ENCODE measurements around the gene KDM4C. TPM values are rescaled to one million over a fixed set of nuclear protein-coding genes. Genes with fewer than 3 reads are reported as not detected.

Gene KDM4C
- polyA plus RNA-seq, 3 donors, result 16.4 to 17.5 (median 16.7) TPM

DNA sequence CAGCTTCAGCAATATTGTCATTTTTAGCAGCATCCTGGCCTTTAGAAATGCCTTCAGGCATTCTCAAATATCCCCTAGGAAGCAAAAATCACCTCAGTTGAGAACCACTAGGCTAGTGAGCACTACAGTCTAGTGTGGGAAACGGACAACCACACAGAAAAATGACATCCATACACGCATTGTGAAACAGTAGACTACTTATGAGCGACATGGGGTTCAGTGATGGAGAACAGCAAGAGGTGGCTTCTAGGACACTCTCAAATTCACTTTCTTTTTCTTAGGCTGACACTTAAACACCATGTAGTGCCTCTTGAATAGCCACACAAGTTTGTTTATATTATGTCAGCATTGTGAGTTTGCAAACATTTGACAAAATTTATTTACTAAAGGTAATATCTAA, 203.0 kb downstream of the KDM4C start:
- no peak for DNase-seq (ENCODE audit: low read depth in 3 of 3, low spot score in 2 of 3)

GRCh38 chr9:6961845-6962522, 204.2 kb downstream of the KDM4C start:
- DNase-seq (ENCODE audit: low read depth in 3 of 3, low spot score in 2 of 3), result no peak

DNA sequence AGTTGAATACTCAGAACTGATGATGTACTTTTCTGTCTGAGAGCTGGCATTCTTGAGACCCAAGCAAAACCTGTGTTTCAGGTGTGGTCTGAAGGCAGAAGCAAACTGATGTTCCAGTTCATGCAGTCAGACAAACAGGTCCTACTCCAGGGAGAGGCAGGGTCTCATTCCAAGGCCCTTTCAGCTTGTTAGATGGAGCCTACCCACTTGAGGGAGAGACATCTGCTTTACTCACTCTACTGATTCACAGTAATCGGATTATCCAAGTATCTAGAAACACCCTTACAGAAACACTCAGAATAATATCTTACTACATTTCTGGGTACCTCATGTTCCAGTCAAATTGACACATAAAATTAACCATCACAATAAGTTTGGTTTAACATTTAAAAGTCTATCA, 207.8 kb downstream of the KDM4C start:
- no peak for DNase-seq (ENCODE audit: low read depth in 3 of 3, low spot score in 2 of 3)

GRCh38 chr9:6968271-6968670, 210.5 kb downstream of the KDM4C start:
- DNase-seq (ENCODE audit: low read depth in 3 of 3, low spot score in 2 of 3), result no peak

DNA sequence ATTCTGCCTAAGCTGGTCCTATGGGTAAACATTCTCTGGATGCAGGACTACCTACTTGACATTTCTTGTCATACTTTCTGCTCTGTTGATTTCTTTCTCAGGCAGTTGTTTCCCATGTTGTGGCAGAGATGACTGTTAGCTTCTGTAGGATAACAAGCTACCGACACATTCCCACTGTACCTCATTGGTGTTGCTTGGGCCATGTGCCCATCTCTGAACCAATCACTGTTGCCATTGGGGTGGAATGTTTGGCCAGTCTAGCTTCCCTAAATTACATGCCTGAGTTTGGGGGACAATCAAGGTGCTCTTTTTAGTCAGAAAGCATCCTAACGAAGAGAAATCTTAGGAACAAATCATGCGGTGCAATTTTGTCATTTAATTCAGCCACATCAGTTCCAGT, 212.0 kb downstream of the KDM4C start:
- DNase-seq (ENCODE audit: low read depth in 3 of 3, low spot score in 2 of 3), result no peak

- DNase-seq (ENCODE audit: low read depth in 3 of 3, low spot score in 2 of 3), result no peak
Observed at GRCh38 chr9:6973089-6973488, 215.3 kb downstream of the KDM4C start.

- DNase-seq (ENCODE audit: low read depth in 3 of 3, low spot score in 2 of 3), result no peak
Observed at GRCh38 chr9:6973762-6974161, 216.0 kb downstream of the KDM4C start.

- DNase-seq (ENCODE audit: low read depth in 3 of 3, low spot score in 2 of 3), result no peak
Observed at GRCh38 chr9:6975198-6975597, 217.4 kb downstream of the KDM4C start.

GRCh38 chr9:6977761-6978160, 220.0 kb downstream of the KDM4C start:
- DNase-seq (ENCODE audit: low read depth in 3 of 3, low spot score in 2 of 3), result no peak

GRCh38 chr9:6978591-6978990, 220.8 kb downstream of the KDM4C start:
- no peak for DNase-seq (ENCODE audit: low read depth in 3 of 3, low spot score in 2 of 3)

DNA sequence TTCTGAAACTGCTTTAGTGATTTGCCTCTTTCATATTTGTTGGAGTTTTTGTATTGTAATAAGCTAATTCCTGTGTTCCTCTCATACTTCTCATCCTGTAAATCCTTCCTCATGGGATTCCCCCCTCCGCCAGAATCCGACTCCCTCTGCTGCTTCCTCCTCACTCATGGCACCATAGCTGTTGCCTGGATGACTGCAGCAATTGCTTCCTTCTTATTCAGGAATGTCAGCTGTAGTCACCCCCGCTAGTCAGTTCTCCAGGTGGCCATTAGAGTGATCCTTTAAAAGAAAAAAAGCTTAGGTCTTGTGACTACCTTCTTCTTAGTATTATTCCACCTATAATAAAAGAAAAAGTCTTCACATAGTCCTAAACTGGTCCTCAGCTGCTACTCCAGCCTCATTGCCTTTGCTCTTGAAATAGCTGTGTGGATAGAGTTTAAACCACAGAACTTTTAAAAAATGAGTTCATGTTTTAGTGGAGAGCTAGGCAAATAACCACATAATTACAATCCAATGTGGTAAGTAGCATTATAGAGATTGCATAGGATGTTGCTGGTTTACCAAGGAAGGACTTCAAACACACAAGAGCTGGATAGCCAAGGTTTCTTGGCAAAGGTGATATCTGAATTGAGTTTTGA, 227.3 kb downstream of the KDM4C start:
- DNase-seq (ENCODE audit: low read depth in 3 of 3, low spot score in 2 of 3), result no peak

DNA sequence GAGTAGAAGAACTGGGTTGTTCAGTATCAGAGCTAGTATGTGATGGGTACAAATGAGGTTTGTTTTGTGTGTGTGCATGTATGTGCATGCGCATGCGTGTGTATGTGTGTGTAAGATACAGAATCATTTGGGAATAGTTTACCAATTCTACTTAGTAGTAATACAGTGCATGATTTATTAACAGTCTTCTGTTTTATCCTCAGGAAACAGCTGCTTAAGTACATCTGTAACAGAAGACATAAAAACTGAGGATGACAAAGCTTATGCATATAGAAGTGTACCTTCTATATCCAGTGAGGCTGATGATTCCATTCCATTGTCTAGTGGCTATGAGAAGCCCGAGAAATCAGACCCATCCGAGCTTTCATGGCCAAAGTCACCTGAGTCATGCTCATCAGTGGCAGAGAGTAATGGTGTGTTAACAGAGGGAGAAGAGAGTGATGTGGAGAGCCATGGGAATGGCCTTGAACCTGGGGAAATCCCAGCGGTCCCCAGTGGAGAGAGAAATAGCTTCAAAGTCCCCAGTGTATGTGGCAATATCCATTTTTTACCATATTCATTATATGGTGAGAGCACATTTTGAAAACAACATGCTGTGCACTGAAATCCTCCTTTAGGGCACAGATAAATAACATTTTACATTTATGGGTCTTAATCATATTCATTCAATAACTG, 228.5 kb downstream of the KDM4C start:
- no peak for DNase-seq (ENCODE audit: low read depth in 3 of 3, low spot score in 2 of 3)

GRCh38 chr9:6987381-6987780, 229.6 kb downstream of the KDM4C start:
- no peak for DNase-seq (ENCODE audit: low read depth in 3 of 3, low spot score in 2 of 3)

GRCh38 chr9:6991418-6991817, 233.6 kb downstream of the KDM4C start:
- DNase-seq (ENCODE audit: low read depth in 3 of 3, low spot score in 2 of 3), result no peak

GRCh38 chr9:6996061-6996854, 238.5 kb downstream of the KDM4C start:
- no peak for DNase-seq (ENCODE audit: low read depth in 3 of 3, low spot score in 2 of 3)

DNA sequence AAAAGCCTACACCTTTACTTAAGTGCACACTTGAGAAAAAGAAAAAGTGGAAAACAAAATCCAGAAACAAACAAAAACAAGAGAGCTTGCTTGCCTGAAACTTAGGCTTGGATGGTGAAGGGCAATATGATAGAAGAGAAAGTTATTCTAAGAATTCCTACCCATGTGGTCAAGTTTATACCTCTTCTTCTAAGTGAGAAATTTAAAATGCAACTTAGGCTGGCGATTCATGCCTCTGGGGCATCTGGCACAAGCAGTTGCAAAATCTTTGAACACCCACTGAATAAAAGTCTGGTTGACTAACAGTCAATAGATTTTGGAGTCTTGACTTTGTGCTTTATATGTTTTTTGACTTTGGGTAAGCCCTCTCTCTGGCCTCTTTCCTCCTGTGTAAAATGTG, 239.6 kb downstream of the KDM4C start:
- no peak for DNase-seq (ENCODE audit: low read depth in 3 of 3, low spot score in 2 of 3)

DNA sequence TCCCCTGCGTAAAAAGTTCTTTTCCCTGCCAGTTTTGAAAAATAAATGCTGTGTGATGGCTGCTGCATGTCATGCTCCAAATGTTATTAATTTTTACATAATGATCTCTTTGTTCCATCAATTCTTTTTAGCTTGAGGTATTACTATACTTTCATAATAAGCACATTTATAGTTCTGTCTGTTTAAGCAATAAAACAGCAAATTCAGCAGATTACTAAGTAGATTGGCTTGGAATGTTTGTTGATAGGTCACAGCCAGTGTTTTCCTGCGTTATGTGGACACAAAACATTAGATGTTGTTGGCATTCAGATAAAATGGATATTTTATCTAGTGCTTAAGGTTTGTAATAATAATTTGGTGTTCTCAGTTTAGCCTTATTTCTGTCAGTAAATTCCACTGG, 242.0 kb downstream of the KDM4C start:
- DNase-seq (ENCODE audit: low read depth in 3 of 3, low spot score in 2 of 3), result no peak

- no peak for DNase-seq (ENCODE audit: low read depth in 3 of 3, low spot score in 2 of 3)
Observed at GRCh38 chr9:7001571-7001970, 243.8 kb downstream of the KDM4C start.

DNA sequence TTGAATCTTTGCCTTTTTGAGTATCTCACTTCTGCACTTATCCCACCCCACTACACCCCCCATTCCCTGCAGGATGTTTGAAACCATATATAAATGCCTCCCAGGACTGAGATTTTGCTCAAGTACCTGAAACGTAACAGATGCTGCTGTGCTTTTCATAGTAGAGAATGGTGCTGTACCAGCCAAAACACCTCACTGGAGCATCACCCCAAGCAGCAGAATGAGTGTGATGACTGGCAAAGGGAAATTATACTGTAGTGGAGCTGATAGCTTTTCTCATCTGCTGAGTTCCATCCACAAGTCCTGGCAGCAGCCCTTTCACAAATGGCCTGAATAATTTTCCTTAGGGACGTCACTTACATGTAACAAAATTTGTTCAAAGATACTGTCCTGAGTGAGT, 246.1 kb downstream of the KDM4C start:
- no peak for DNase-seq (ENCODE audit: low read depth in 3 of 3, low spot score in 2 of 3)

DNA sequence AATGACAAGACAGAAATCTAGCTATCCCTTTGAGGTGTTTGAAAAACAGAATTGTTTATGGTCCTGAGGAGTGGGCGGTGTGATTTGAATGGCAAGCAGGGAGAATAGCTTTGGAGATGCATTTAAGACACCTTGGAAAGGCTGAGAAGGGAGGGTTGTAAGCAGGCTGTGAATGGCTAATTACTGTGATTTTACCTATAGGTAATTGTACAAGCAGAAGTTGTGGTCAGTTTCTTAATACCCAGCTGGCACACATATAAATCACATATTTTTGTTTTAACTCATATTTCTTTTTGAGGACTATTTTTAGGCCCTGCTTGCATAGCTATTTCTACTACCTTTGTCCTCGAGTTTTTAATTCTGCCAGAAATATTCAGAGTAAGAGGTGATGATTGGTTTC, 248.6 kb downstream of the KDM4C start:
- no peak for DNase-seq (ENCODE audit: low read depth in 3 of 3, low spot score in 2 of 3)

DNA sequence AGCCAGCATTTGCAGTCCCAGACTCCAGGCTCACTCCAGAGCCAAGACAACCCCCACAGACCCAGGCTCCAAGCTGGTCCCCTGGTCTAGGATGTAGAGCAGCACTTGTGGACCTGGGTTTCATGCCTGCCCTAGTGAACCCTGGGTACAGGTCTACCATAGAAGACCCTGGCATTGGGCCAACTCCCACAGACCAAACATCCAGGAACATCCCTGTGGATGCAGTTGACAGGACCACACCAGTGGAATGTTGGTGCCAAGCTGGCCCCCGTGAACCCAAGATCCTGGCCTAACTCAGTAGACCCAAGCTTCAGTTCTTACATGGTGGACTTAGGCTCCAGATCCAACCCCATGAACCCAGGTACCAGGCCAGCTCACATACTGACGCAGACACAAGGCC, 250.6 kb downstream of the KDM4C start:
- no peak for DNase-seq (ENCODE audit: low read depth in 3 of 3, low spot score in 2 of 3)

Measured in right renal cortex interstitium (tissue), 3 donors.